Measurements from ENCODE around the gene GCN1.

DNA sequence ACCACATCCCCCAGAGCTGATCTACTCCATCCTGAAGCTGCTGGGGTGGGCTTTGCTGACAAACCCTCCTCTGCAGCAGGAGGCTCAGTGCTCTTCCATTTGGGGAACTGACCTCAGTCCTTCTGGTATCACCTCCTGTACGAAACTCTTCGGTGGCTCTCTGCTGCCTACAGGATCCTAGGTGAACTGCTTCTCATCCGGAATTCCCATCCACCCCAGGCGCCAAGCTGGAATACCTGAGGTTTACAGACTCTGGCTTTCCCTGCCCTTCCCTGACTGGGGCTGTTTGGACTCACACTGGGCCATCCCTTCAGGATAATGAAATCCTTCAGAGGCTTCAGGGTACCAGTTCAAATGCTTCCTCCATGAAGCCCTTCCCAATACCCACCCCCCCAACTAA lies 26.2 kb downstream of the GCN1 start:
- TF ChIP-seq, protein P1, sequence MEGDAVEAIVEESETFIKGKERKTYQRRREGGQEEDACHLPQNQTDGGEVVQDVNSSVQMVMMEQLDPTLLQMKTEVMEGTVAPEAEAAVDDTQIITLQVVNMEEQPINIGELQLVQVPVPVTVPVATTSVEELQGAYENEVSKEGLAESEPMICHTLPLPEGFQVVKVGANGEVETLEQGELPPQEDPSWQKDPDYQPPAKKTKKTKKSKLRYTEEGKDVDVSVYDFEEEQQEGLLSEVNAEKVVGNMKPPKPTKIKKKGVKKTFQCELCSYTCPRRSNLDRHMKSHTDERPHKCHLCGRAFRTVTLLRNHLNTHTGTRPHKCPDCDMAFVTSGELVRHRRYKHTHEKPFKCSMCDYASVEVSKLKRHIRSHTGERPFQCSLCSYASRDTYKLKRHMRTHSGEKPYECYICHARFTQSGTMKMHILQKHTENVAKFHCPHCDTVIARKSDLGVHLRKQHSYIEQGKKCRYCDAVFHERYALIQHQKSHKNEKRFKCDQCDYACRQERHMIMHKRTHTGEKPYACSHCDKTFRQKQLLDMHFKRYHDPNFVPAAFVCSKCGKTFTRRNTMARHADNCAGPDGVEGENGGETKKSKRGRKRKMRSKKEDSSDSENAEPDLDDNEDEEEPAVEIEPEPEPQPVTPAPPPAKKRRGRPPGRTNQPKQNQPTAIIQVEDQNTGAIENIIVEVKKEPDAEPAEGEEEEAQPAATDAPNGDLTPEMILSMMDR (IDR thresholded peaks at IDR 0.05; ENCODE audit: low read depth, low read length), result no peak
- TF ChIP-seq EZH2phosphoT487 (IDR thresholded peaks at IDR 0.05; ENCODE audit: low read depth), result no peak

Measured in OCI-LY3 (cell line).